Measurements from ENCODE around the gene STX18. TPM values are rescaled to one million over a fixed set of nuclear protein-coding genes. Genes with fewer than 3 reads are reported as not detected.
A peak's percentile ranks its signal among the peaks of the same experiment; 100 is the strongest.

The STX18 gene
- total RNA-seq, 2 donors from 2014 or later: 13.3 to 26.6 TPM

DNA sequence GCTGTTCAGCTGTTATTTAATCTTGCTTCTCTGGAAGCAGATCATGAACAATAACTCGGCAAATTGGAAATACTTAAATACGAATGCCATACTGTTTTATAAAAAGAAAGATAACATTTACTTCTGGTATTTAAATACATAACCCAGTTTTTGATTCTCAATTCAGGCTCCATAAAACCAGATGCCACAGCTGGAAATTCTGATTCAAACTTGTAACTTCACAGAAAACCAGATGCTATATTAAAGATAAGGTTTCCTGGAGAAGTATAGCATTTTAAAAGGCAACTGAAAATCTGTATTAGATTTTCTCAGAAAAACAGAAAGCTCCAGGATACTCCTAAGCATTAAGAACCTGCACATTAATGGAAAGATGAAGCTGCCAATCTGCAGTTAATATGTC, 40.2 kb downstream of the STX18 start:
- Mint-ChIP-seq H3K27ac (no peak overlapping the region), H3K9me3 (no peaks in the 10 kb centered on the region), H3K36me3 (no peaks in the 10 kb centered on the region)
- no peak for DNase-seq (ENCODE audit: low spot score in 2 of 2)
- ATAC-seq: no peak

DNA sequence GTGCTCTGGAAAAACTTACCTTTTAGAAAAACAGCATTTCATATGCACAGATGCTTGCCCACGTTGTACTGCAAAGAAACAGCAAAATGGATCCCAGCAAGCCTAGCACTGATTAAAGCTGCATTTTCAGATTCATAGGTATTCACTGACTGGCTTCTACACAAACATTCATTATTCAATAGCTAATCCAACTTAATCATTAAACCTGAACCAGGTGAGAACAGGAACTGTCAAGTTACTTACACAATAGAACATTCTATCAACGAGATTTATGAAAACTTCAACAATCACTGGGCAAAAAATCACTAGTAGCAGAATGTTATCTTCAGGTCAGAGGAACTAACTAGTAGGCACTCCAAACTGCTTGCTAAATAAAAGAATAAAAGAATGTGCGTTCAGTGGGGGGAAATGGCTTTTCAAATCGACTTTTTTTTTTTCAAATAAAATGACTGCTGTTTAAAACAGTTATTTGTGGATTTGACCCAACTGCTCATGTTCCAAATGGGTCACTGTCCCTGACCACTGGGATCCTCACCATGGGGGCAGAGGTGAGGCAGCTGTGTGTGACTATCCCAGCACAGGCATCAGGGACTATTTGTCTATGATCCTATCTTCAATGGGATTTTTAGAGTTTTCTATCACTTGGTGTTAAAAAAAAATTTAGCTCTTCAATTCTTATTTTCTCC, 42.3 kb downstream of the STX18 start:
- Mint-ChIP-seq H3K9me3 (no peaks in the 10 kb centered on the region), H3K36me3 (no peaks in the 10 kb centered on the region), H3K27ac (no peak overlapping the region)
- DNase-seq (ENCODE audit: low spot score in 2 of 2) (no peak), ATAC-seq (no peak)

DNA sequence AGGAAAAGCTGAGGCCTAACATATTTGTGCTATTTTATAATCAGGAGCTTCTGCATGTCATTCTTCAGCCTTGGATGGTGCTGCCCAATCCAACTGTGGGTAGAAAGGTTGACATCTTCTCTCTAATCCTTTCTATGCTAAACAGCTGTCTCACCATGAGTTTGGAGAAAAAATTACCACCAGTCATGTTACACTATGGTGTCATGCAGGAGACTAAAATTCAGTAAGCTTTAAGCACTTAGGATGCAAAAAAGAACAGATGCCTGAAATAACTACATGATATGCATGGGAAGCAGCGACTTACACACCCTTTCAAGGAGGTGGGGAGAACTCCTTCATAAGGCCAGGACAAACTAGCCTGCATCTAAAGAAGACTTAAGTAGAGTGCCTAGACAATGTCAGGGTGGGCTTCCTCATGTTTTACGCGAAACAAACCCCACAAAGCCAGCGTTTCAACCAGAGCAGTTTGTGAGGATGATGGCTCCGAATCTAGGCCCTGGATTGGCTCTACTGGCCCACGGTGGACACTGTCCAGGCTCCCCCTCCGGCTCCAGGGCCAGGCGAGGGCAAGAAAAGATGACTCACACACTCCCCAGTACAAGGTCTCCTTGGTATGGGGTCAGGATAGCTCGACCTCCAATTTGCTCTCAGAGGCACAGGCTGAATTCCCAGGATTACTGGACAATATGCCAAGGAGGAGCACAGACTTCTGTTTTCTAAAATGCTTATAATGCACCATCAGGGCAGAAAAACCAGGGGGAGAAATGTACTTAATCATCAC, 45.1 kb downstream of the STX18 start:
- DNase-seq (ENCODE audit: low spot score in 2 of 2) (no peak), ATAC-seq (no peak)
- Mint-ChIP-seq H3K36me3 (no peaks in the 10 kb centered on the region), H3K9me3 (no peaks in the 10 kb centered on the region), H3K27ac (no peak overlapping the region)

DNA sequence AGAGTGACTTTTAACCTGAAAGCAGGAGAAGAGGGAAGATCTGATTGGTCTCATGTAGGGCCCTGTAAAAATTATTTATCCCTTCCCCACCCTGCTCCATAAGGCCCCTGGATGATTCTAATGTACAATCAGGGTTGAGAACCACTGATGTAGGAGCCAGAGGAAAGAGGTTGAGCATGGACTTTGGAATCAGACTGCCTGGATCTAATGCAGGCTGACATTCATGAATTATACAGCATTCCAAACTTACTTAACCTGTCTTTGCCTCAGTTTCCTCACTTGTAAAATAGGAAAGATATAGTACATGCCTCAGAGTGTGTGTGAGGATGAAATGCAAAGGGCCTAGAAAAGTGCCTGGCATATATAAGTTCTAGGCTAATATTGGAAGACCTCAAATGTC, 47.0 kb downstream of the STX18 start:
- no peaks in the 10 kb centered on the region for H3K9me3 Mint-ChIP-seq
- DNase-seq (ENCODE audit: low spot score in 2 of 2) (no peak), ATAC-seq (no peak)
- H3K27ac Mint-ChIP-seq: no peak overlapping the region
- H3K36me3 Mint-ChIP-seq: no peaks in the 10 kb centered on the region

DNA sequence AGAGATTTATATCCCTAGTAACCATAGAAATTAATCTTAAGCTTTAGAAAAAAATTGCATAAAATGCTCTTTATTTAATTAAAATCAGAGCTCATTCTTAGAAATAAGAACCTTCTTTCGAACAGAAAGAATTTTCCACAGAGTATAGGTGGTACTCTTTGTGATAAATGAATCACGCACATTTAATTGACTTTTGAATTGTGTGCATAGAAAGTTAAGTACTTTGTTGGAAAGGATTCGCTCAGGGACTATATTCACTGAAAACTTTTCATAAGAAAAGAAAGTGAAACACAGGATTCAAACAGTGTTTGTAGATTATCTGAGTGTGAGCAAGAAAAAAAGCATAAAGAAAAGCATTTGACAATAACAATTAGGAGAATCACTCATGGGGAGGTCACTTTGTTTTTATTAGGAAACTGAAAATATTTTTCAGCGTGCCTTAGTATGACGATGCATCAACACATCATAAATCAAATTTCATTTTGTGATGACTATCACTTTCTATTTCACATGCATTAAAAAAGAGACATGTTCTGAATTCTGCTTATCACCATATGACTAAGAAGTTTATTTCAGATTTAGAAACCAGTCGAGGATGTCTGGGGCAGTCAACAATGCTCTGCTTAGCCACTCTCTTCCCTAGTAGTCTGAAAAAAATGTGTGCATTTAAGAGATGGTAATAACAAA, 49.5 kb downstream of the STX18 start:
- H3K36me3 Mint-ChIP-seq: no peaks in the 10 kb centered on the region
- H3K9me3 Mint-ChIP-seq: no peaks in the 10 kb centered on the region
- no peak for DNase-seq (ENCODE audit: low spot score in 2 of 2)
- no peak overlapping the region for H3K27ac Mint-ChIP-seq
- peak; percentile 56 to 81 for ATAC-seq

DNA sequence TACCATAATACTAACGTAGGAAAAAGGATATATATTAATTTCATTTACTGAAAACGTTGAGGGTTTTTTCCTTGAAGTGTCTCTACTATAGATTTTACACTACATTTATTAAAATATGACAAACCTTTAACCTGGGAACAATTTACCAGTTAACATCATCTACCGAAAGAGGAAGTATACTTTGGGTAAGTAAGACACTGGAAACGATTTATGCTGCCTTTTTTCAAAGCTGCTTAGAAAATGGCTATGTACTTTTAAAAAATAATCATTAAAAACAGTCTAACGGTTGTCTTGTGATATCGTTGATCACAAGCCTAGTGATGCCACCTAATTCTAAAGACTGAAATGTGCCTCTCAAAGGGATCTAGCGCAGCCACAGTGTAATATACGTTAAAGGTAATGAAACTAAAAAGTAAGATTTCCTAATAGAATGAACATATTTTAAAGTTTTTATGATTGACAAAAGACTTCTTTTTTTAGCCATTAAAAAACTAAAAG, 50.4 kb downstream of the STX18 start:
- Mint-ChIP-seq H3K27ac (no peak overlapping the region), H3K36me3 (no peaks in the 10 kb centered on the region), H3K9me3 (no peaks in the 10 kb centered on the region)
- ATAC-seq (no peak), DNase-seq (ENCODE audit: low spot score in 2 of 2) (no peak)

DNA sequence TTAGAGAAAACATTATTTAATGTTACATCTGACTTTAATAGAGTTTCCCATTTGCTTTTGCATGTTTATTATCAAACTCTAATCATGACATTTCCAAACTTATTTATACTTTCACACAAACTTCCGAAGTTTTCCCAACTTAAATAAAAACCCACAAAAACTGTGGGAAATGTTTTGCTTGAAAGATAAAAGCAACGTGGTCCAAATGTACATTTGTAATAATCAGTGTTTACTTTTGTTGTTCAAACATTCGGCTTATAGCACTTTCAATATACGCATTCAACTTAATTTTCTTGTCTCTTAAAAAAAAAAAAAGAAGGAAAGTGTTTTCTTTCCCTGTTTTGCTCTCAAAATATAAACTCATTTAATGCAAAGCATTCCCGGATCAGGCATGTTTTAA, 51.0 kb downstream of the STX18 start:
- ATAC-seq (no peak), DNase-seq (ENCODE audit: low spot score in 2 of 2) (no peak)
- Mint-ChIP-seq H3K27ac (no peak overlapping the region), H3K36me3 (no peaks in the 10 kb centered on the region), H3K9me3 (no peaks in the 10 kb centered on the region)

DNA sequence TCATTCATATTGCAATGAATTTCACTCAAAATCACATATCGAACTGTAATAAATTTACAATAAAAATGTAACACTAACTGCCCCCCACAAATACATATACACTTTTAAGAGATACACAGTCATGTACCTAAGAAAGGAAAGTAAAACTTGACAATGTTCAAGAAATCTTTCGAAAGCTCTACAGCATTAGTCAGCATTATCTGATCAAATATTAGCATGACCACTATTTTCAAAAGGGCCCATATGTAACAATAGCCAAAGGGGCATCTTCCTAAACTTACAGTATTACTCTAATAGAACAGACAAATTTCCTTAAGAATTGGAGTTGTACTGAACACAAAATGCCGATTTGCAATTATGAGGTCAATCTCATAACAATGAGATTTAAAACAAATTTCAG, 51.8 kb downstream of the STX18 start:
- DNase-seq (ENCODE audit: low spot score in 2 of 2): no peak
- H3K9me3 Mint-ChIP-seq: no peaks in the 10 kb centered on the region
- no peaks in the 10 kb centered on the region for H3K36me3 Mint-ChIP-seq
- no peak overlapping the region for H3K27ac Mint-ChIP-seq
- no peak for ATAC-seq

DNA sequence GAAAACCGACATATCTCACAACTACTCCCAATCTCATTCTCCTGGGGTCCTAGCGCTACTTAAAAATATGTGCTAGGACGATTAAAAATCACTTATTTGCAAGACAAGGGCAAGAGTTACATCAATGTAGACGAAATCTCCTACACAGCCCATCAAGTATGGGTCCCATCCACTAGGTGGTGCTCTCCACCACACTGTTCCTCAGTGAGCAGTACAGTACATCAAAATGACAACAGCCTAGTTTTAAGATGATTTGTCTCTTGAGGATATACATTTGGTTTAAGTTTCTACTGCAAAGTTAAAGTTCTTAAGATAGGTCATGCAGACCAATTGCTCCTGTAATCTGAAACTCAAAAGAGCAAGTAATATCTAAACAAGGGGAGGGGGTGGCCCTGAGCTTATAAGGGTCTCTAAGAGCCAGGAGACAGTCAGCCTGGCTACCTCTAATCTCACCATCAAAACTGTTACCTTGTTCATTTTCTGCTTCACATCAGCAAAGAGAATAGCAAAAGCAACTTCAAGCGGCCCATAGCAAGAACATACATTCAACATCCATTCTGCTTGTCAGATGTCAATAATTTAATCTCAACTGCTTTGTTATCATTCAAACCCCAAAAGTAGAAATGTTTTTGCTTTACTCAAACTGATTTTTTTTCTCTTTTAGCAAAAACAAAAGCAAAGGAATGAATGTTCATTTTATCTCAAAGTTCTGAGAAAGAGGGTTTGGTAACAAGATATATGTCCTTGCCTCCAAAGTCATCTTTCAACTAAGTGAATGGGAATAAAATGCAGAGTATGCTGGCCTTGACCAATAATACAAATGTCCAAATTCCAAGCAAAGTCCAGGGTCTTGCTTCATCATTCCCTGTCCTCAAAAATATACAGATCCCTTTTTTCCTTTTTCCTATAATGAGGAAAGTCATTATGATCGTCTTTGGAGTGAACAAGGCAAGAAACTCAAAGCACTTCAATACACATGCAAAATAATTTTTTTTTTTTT, 53.1 kb downstream of the STX18 start:
- no peaks in the 10 kb centered on the region for H3K9me3 Mint-ChIP-seq
- no peak overlapping the region for H3K27ac Mint-ChIP-seq
- ATAC-seq (peak; percentile 91), DNase-seq (ENCODE audit: low spot score in 2 of 2) (peak in 1 of 2 donors; percentile 76)
- H3K36me3 Mint-ChIP-seq: no peaks in the 10 kb centered on the region

DNA sequence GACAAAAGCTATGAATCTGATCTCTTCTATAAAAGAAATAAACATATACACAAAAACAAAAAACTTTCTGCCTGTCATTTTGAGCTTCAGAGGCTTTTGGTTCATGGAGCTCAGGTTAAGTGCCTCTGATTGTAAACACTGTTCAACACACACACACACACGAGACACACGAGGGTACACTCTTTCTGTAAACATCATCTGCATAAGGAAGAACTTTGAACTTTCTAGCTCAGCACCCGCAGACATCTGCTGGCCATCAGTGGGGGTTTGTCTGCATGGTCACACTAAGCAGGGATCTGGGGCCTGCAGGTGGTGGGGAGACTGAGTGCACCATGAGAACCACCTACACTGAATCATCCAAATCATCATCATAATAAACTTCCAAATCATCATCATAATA, 54.9 kb downstream of the STX18 start:
- H3K9me3 Mint-ChIP-seq: no peaks in the 10 kb centered on the region
- ATAC-seq (no peak), DNase-seq (ENCODE audit: low spot score in 2 of 2) (no peak)
- no peaks in the 10 kb centered on the region for H3K36me3 Mint-ChIP-seq
- H3K27ac Mint-ChIP-seq: no peak overlapping the region

DNA sequence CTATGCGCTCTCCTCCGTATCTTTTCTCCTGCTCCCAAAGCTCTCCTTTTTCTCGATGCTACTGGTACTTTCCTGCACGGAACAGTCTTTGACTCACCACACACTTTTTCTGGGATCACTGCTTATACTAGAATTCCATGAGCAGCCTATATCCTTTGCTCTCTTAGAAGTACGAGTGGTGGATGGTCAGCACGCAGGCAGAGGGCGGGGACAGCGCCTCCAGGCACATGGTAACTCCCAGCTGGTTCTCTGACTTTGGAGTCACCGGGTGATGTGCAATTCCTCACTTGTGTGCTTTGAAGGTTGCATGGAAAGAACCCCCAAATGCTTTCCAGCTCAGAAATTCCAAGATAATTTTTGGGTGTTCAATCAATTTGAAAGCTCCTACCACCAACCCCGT, 56.0 kb downstream of the STX18 start:
- Mint-ChIP-seq H3K9me3 (no peaks in the 10 kb centered on the region), H3K27ac (no peak overlapping the region), H3K36me3 (no peaks in the 10 kb centered on the region)
- DNase-seq (ENCODE audit: low spot score in 2 of 2) (no peak), ATAC-seq (no peak)

DNA sequence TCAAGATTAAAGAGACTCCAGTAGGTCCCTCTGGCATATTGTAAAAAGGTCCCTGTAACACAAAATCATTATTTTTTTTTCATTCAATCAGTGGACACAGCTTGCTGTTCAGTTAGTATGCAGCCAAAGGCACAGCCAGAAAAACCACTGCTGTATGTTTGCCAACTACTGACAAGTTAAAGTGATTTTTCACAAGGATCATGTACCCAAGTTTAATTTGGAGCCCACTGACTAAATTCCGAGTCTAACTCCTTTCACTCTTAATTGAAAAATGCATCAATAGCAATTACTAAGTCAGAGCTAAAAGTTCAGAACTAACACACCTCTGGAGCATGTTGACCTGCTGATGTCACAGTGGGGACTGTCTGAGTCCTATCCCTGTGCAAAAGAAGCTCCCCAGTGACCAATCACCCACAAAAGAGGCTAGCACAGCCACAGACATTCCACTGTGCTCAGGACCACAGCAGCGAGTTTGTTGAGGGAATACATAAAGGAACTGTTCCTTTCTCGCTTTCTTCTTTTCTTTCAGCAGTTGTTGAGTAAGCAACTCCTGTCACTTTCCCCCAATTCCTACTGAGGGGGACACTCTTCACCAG, 60.4 kb downstream of the STX18 start:
- Mint-ChIP-seq H3K27ac (no peak overlapping the region), H3K9me3 (no peaks in the 10 kb centered on the region), H3K36me3 (no peaks in the 10 kb centered on the region)
- DNase-seq (ENCODE audit: low spot score in 2 of 2) (no peak), ATAC-seq (no peak)

DNA sequence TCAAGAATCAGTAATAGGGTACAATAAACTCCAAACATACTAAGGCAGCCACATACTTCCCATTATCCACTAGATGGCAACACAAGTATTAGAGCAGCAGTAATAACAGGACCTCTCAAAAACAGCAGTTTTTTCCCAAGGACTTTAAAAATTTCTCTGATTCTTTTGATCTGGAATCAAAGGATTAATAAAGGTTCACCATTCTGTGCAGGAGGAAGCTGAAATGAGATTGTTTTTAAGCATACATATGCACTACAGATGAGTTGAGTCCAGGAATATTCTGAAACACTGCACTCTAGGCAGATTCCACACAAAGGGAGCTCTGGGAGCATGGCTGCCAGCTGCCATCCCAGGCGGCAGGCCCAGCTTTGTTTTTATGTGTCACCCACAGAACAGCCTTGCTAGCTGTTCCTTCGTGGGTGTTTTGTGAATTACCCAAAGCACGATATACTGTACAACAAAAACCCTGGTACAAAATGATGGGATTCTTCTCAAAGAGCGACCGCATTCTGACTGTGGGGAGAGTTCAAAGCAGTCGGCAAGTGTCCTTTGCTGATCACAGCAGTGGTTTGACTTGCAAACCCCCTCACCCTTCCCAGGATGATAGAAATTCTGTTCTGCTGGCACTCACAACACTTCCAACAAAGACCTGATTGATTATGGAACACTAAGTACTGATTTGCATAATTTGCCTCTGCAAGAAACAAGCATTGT, 61.0 kb downstream of the STX18 start:
- ATAC-seq (no peak), DNase-seq (ENCODE audit: low spot score in 2 of 2) (no peak)
- Mint-ChIP-seq H3K9me3 (no peaks in the 10 kb centered on the region), H3K36me3 (no peaks in the 10 kb centered on the region), H3K27ac (no peak overlapping the region)

DNA sequence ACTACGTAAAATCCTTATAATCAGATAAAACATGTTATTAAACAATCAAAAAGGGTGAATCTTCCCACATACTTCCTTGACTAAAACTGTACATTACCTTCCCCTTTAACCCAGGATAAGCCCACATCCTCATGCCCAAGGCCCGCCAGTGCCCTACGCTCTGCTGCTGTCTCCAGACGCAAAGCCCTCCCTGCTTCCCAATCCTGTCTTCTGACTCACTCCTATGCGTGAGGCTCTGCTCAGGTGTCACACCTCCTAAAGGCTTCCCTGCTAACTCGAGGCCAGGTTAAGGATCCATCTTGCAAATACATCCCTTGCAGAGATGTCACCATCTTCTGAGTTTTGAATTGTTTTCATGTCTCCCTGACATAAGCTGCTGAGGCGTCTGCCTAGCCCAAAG, 61.6 kb downstream of the STX18 start:
- H3K27ac Mint-ChIP-seq: no peak overlapping the region
- ATAC-seq (no peak), DNase-seq (ENCODE audit: low spot score in 2 of 2) (no peak)
- H3K9me3 Mint-ChIP-seq: no peaks in the 10 kb centered on the region
- no peaks in the 10 kb centered on the region for H3K36me3 Mint-ChIP-seq

DNA sequence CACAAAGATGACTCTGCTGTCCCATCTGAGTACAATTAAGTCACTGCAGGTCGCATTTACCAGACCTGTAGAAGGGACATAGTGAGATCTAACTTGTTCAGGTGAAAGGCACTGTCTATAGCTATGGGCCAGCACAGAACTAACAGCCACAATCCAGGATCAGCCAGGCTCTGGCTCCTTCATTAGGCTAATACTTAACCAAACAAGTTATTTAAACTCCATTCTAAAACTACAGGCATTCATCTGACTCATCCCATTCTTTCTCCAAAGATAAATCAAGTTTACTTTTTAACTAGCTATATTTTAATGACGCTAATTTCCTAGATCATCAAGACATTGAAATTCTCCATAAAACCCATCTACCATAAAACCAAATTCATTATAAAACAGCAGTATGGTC, 62.5 kb downstream of the STX18 start:
- no peak for ATAC-seq
- Mint-ChIP-seq H3K36me3 (no peaks in the 10 kb centered on the region), H3K27ac (no peak overlapping the region), H3K9me3 (no peaks in the 10 kb centered on the region)
- no peak for DNase-seq (ENCODE audit: low spot score in 2 of 2)

DNA sequence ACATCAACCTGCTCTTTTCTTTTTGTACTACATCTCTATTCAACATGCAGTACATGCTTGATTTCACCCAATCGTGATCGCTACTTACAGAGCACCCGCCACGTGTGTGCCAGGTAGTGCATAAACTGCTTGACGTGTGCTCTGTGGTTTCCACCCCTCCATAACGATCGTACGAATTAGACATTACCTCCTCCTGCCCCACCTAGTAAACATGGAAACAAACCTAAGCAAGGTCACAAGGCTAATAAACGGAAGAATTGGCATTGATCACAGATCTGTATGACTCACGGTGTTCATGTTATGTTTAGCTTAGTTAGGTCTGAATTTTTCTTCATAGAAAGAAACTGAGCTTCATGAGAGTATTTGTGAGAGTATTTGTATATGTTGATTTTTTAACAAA, 64.1 kb downstream of the STX18 start:
- ATAC-seq (no peak), DNase-seq (ENCODE audit: low spot score in 2 of 2) (no peak)
- Mint-ChIP-seq H3K36me3 (no peaks in the 10 kb centered on the region), H3K9me3 (no peaks in the 10 kb centered on the region), H3K27ac (no peak overlapping the region)
